Fibroblast of lung (primary cell): ENCODE data around the gene XPO6.

Source experiments
- CTCF ChIP-seq, 2 donors: IDR thresholded peaks in 1 of 2; conservative IDR thresholded peaks in 1 of 2; 1 replicate in 1 of 2; 2 replicates in 1 of 2; pipeline ENCODE4 v1.5.1; 2011 to 2012; ENCODE audit warnings: low read length in 2 of 2, control low read depth in 1 of 2, inconsistent platforms in 1 of 2, low read depth in 1 of 2, mild to moderate bottlenecking in 1 of 2
- EZH2 ChIP-seq: IDR thresholded peaks from 2 replicates; pipeline ENCODE4 v1.5.1; 2012; ENCODE audit warnings: low read length, control low read depth, mild to moderate bottlenecking; ENCODE audit errors: missing control alignments

DNA sequence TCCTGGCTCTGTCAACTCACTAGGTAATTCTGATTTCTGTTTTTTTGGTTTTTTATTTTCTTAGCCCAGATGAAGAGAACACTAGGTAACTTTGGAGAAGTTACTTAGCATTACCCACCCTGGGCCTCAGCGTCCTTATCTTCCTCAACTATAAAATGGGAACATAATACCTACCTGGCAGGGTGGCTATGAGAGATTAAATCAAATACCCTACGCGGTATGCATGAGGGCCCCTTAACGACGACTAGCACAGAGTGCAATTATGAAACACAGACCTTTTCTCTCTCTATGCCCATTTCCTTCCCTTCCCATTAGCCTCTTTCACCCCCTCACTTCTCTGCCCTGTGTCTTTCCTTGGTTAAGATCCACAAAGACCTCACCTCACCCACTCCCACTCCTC, 11.1 kb downstream of the XPO6 start:
- TF ChIP-seq CTCF (conservative IDR thresholded peaks at IDR 0.05 in 1 of 2, IDR thresholded peaks at IDR 0.05 in 1 of 2; ENCODE audit: low read depth in 1 of 2, low read length in 2 of 2) (no peak), EZH2 (no peak)
